ENCODE results near the gene CUL4A.
"Not testable (repeated sequence)": the region's sequence is repeated elsewhere in the genome, so short reads cannot be mapped to it uniquely, and the experiment has no call there.

The CUL4A gene

DNA sequence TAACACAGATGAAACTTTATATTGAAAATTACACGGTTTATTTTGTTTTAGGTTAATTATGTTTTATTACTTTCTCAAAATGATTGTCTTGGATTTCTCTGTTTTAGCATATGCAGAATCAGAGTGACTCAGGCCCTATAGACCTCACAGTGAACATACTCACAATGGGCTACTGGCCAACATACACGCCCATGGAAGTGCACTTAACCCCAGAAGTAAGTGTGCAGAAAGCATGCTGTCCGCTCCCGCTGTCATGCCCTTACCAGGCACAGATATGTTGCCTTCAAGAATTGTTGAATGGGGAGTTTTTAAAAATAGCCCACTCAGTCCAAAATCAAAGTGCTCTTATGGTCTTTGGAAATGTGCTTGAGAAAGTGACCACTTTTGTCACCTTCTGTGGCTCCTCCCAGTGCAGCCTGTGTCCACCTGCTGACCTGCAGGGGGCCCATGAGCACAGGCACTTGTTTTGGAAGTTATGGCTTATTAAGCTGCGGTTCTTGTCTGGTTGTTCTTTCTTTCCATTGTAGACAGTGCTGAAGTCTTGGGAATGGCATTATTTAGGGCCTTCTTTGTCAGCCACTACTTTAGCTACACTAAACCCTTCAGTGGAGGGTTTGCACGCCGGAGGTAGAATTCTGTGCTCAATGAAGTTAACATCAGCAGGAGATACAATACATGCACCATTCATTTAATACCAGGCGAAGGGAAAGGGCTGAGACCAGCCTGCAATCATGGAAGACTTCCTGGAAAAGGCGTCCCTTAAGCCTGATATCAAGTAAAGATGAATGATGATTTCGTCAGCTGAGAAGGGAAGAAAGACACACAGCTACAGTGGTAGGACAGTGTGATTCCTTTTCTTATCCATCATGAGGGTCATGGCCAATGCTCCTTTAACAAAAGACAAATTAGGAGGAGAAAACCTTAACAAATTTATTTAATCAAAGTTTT lies 36.7 kb downstream of the CUL4A start:
- no peak for DNase-seq

DNA sequence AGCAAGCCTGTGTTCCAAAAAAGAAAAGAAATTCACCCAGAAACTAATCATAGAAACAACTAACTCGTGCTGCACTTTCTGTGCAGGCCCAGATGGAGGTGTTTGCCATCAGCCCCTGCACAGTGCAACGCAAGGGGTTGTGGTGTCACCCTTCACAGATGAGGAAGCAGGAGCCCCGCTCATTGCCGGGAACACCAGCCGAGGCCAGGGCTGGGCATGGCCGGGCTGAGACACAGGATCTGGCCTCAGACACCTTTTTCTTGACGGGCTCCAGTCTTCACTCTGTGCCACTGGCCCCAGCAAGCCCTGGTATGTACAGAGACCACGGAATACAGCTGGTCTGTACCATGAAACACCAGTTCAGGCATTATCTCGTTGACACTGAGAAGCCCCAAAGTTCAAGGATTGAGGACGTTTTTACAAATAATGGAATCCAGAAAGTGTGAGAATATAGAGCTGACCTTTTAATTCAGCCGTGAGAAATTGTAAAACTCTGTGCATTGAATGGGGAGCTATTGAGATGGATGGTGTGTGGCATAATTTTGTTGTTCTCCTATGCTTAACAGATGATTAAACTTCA lies 43.2 kb downstream of the CUL4A start:
- no peak for DNase-seq

GRCh38 chr13:113257908-113258307 lies 48.5 kb downstream of the CUL4A start:
- DNase-seq: not testable (repeated sequence)

DNA sequence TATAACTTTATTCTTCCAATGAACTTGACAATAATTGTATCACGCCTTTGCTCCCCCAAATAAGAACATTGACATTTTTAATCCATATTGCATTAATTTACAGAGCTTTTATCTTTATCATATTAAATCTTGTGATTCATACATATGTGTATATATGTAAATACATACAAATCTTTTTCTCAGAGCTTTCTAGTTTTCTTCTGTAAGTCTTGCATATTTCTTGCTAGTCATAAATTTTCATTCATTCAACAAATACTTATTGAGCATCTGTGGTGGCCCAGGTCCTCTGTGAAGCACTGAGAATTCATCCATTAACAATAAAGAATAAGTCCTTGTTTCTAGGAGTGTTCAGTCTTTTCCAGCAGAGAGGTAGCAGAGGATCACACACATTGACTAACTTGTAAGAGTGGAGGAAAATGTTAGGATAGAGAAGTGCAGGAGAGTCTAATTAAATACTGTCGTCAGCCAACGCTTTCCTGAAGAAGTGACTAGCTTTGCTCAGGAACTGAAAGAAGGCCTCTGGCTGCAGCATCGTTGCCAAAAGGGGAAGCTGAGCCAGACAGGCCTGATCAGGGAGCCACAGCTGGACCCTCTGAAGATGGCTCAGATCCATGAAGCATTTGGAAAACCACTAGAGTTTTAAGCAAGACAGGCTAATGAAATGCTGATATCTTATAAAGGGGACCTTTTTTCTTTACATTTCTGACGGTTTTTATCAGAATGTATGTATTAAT lies 49.1 kb downstream of the CUL4A start:
- no peak for DNase-seq

DNA sequence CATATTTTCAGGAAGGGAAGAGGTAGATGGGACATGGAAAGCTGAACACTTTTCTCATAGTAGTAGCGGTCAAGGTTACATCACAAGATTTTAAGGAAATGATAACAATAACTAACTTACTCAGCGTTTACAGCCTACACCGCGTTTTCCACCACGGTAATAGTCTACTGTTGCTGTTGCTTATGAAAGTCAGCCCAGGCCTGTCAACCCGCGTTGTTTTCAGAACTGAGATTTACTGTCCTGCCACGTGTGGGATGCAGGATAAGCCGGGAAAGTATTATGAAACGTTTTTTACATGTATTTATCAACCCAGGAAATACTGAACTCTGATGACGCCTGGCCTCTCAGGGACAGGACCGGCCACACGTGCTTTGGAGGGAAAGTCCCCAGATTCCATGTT lies 51.6 kb downstream of the CUL4A start:
- no peak for DNase-seq

DNA sequence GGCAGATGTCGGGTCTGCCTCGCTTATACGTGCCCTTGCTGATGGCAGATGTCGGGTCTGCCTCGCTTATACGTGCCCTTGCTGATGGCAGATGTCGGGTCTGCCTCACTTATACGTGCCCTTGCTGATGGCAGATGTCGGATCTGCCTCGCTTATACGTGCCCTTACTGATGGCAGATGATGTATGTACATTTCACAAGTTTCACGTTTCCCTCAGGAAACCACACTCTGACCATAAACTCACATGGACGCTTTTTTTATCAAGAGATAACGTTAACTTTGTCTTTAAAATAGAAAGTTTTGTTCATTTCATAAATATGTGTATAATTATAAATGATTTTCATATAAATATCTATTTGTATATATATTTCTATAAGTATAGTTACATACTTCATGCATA lies 53.6 kb downstream of the CUL4A start:
- DNase-seq: not testable (repeated sequence)

DNA sequence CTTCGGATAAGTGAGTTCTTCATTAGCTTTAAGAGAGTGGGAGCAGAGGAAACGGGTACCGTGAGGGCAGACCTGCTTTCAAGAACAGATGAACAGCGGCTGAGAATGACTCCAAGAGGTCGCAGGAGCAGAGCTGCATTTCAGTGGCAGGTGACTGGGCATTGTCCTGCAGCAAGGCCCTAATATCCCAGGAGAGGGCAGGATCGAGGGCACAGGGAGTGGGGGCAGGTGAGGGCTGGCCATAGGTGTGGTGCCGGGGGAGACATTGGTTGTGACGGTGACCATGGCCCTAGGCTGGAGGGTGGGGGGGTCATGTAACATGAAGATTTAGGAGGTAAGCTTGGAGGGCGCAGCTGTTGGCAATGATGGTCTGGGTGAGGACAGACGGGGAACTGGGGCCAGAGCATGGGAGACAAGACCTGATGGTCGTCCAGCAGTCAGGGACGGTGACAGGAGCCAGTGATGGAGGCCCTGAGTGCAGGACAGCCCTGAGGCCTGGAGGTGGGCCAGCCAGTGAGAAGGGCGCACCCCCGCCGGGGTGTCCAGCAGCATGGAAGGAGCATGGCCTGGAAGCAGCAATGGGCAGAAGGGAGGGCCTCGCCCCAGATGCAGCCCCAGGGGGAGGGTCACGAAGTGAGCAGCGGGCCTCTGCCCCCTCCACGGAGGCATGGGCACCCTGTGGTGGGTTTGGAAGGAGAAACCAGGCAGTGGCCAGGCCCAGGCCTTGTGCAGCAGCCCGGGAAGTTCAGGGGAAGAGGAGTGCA lies 58.4 kb downstream of the CUL4A start:
- DNase-seq: no peak

DNA sequence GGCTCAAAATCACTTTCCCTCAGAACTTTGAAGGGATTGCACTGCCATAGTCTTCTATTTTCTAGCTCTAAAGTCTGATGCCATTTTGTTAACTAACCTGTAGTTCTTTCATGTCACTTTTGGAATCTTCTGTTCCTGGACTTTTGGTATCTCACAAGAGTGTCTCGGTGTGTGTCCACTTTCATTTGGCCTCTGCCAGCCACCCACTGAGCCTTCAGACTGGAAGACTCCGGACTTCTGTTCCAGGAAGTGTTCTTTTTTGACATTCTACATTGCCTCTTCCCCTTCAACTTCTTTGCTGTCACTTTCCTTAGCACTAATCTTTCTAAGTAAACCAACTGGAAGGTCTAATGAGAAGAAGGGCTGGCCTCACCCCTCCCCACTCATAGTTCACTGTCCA lies 62.6 kb downstream of the CUL4A start:
- DNase-seq: no peak

- no peak for DNase-seq
Observed at GRCh38 chr13:113272701-113273181, 63.3 kb downstream of the CUL4A start.

- no peak for DNase-seq
Observed at GRCh38 chr13:113273321-113273720, 63.9 kb downstream of the CUL4A start.

- no peak for DNase-seq
Observed at GRCh38 chr13:113273851-113274590, 64.6 kb downstream of the CUL4A start.

- DNase-seq: no peak
Observed at GRCh38 chr13:113274721-113275120, 65.3 kb downstream of the CUL4A start.

- peak; percentile 34 for DNase-seq
Observed at GRCh38 chr13:113275387-113275786, 66.0 kb downstream of the CUL4A start.

GRCh38 chr13:113280126-113280525 lies 70.7 kb downstream of the CUL4A start:
- DNase-seq: no peak

DNA sequence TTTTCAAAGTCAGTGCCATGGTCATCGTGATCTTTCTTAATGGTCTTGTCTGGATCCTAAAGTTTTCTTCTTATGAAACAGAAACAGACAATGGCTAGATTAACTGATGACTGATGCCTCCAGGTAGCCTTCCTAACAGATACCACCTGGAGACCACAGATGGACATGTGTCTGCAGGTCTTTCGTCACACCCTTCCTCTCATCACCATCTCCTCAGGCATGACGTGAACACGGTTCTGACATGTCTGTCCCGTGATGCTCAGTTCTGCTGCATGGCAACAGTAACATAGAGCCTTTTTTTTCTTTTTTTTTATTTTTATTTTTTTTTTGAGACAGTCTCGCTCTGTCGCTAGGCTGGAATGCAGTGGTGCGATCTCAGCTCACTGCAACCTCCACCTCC lies 74.5 kb downstream of the CUL4A start:
- DNase-seq: no peak

GRCh38 chr13:113288880-113289279 lies 79.5 kb downstream of the CUL4A start:
- no peak for DNase-seq

DNA sequence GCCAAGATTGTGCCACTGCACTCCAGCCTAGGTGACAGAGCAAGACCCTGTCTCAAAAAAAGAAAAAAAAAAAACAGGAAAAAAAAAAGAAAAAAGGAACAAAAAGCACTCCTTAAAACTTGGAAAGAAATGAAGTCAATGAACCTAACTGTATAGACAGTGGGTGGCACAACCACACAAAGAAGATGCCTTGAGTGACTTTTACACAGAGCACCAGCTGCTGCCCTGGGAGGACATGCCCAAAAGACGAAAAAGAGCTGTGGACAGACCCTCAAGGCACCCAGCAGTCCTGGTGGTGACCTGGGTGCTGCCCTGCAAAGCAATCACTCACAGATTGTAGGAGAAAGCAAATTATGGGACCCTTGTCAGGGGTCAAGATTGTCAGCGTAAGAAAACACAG lies 81.7 kb downstream of the CUL4A start:
- DNase-seq: no peak

GRCh38 chr13:113292021-113292862 lies 82.8 kb downstream of the CUL4A start:
- DNase-seq: peak; percentile 6

DNA sequence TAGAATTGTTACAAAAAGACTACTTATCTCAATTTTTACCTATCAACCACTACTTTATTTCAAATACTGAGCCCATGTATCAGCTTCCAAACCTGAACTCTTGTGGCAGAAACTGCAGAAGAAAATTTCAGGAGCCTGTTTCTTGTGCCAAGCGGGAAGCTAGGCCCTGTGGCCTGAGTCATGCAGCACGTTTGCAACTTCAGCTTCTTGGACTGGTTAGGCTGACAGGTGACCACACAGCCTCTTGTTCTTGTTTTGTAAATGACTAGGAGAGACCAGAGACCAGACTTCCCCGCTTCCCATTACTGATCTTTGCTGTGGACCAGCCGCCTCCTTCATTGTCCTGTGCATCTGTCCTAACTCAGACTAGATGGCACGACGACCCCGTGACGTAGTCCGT lies 84.3 kb downstream of the CUL4A start:
- DNase-seq: no peak

GRCh38 chr13:113295776-113296175 lies 86.4 kb downstream of the CUL4A start:
- DNase-seq: no peak

- DNase-seq: peak; percentile 98
Observed at GRCh38 chr13:113296823-113297369, 87.5 kb downstream of the CUL4A start, which contains the start of gene LAMP1. Gene LAMP1, plus strand, starts transcription at chr13:113297239. Its CDS starts 196 bp downstream, at chr13:113297435.

Measured in CD4-positive, alpha-beta T cell treated with Interleukin-10 for 1 hour (primary cell).